Stimulated activated CD4-positive, alpha-beta T cell treated with anti-CD3 and anti-CD28 coated beads, Interleukin-1b, Interleukin-23, amount 100 ng/mL, for 1 hour (primary cell): Measurements from ENCODE around the gene SYN1.

Source experiments
- DNase-seq, 2 donors: peaks; one replicate each; pipeline ENCODE4 v3.0.0-alpha.2; 2020; ENCODE audit warnings: low read depth in 2 of 2

Gene SYN1

DNA sequence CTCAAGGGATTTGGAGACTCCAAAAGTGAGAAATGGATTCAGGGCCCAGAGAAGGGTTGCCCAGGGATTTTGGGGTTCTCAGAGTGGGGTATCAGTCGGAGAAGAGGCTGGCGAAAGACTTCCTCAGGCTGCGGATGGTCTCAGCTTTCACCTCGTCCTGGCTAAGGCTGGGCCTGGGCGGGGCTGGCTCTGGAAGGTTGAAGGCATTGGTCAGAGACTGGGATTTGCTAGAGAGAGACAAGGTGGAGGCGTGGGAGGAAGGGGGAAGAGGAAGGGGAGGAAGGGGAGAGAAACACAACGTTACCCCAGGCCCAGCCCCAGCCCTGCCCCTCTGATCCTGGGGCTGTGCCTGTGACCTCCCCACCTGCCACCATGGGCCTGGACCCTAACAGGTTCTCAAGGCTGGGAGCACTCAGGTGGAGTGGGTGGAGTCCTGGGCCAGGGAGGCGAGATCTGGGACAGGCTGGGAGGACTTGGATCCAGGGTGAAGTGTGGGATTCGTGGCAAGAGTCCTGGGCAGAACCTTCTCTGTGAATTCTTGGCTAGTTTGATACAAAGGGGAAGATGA, 46.8 kb downstream of the SYN1 start:
- DNase-seq, result no peak

DNA sequence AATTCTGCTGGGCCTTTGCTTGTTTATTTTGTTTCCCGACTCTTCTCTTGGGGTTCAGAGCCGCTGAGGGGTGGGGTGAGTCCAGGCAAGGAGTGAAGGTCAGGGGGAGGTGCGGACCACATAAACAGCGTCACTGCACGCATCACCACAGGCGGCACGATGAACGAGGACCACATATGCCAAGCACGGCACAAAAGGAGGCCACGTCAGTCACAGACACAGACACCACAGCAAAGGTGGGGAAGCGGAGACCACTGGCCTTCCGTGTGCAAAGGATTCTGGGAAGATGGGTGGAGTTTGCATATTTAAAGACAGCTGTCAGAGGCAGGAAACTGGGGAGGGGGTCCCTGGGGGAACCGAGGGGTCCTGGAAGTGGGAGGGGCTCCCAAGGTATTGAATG, 47.8 kb downstream of the SYN1 start:
- no peak for DNase-seq

DNA sequence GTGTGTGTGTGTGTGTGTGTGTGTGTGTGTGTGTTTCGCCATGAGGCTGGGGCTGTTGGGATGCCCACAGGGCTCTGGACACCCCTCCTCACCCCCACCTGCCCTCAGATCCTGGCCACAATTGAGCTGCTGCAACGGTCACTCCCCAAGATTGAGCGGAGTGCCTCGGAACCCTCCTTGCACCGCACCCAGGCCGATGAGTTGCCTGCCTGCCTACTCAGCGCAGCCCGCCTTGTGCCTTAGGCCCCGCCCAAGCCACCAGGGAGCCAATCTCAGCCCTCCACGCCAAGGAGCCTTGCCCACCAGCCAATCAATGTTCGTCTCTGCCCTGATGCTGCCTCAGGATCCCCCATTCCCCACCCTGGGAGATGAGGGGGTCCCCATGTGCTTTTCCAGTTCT, 48.4 kb downstream of the SYN1 start:
- DNase-seq, result no peak

DNA sequence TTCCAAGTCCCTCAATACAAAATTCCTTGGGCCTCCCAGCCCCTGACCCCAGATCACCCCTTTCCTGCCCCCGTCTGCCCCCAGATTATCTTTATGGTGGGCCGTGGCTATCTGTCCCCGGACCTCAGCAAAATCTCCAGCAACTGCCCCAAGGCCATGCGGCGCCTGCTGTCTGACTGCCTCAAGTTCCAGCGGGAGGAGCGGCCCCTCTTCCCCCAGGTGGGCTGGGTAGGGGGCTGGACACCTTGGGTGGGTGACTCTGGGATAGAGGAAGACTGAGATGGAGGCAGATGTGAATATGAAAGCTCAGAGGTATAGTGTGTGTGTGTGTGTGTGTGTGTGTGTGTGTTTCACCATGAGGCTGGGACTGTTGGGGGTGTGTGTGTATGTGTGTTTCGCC, 48.9 kb downstream of the SYN1 start:
- DNase-seq, result no peak

DNA sequence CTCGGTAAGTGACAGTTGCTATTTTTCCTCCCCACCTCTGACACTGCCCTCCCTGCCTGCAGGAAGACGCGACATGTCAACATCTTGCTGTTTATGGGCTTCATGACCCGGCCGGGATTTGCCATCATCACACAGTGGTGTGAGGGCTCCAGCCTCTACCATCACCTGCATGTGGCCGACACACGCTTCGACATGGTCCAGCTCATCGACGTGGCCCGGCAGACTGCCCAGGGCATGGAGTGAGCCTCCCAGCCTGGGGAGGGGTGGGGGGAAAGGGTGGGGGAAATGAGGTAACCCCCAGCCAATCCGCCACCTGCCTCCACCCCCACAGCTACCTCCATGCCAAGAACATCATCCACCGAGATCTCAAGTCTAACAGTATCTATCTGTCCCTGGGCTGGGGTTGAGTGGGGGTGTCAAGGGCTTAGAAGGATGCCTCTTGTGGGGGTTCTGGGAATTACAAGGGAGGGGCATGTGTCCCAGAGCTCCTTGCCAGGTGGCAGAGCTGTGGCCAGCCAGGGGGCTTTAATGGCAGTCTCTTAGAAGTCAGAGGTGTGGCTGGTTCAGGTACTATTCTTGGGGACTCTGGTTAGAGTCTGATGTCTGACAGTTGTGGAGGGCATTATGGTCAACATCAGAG, 50.9 kb downstream of the SYN1 start:
- no peak for DNase-seq

- no peak for DNase-seq
These were observed 52.8 kb downstream of the SYN1 start for GRCh38 chrX:47566841-47567240.

GRCh38 chrX:47564438-47565085, 55.1 kb downstream of the SYN1 start:
- DNase-seq, result no peak

GRCh38 chrX:47563801-47564315, 55.8 kb downstream of the SYN1 start:
- DNase-seq, result no peak

GRCh38 chrX:47562615-47563243, 56.9 kb downstream of the SYN1 start:
- no peak for DNase-seq

DNA sequence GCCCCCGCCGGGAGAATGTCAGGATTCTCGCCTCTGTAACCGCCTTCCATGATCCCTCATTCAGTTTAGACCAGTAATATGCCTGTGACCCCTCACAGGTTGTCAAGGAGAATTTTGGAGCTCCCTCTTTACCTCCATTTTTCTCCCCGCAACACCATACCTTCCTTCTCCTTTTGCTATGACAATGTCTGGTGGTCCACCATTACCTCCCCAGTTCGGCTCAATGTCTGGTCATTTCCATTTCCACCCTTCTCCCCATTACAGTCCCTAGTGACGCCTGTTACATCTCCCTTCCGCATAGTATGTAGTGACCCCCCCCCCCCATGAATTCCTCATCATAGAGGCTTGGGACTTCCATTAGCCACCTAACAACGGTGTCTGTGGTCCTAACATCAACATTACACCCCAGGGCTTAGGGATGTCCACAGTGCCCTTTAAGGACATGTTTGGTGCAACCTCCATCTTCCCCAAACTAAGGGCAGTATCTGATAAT, 58.0 kb downstream of the SYN1 start:
- DNase-seq, result no peak

DNA sequence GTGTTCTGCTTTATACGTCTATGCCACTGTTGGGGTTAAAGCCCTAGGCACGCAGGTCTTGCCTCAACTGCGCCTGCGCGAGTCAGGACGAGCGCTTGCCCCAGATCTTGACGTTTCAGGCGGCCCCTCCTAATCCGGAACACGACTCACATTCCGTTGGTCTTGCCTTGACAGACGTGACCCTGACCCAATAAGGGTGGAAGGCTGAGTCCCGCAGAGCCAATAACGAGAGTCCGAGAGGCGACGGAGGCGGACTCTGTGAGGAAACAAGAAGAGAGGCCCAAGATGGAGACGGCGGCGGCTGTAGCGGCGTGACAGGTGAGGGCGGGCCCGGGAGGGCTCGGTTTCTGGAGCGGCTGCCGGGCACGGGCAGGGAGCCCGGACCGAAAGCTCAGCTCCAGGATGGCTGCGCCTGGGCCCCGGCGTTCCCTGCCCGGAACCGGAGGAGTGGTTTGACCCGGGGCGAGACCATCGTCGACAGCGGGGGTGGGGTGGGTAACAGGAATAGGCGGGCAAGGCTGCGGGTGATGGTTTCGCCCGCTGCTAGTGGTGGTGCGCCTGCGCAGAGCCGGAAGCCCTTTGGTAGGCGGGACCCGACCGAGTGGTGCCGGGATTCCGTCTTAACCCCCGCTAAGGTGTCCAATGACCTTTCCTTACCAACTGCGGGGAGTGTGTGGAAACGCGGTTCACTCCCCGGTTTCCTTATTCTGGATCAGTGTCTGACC, 58.6 kb downstream of the SYN1 start, which contains the start of gene ARAF:
ARAF (plus strand) TSS at position 272 of the 725 bp plus-strand sequence. CDS start 1,763 bp downstream, outside the sequence.
- peak; percentile 80 to 90 for DNase-seq

GRCh38 chrX:47560179-47560933, 59.3 kb downstream of the SYN1 start:
- no peak for DNase-seq

GRCh38 chrX:47558436-47558835, 61.2 kb downstream of the SYN1 start:
- DNase-seq, result no peak

DNA sequence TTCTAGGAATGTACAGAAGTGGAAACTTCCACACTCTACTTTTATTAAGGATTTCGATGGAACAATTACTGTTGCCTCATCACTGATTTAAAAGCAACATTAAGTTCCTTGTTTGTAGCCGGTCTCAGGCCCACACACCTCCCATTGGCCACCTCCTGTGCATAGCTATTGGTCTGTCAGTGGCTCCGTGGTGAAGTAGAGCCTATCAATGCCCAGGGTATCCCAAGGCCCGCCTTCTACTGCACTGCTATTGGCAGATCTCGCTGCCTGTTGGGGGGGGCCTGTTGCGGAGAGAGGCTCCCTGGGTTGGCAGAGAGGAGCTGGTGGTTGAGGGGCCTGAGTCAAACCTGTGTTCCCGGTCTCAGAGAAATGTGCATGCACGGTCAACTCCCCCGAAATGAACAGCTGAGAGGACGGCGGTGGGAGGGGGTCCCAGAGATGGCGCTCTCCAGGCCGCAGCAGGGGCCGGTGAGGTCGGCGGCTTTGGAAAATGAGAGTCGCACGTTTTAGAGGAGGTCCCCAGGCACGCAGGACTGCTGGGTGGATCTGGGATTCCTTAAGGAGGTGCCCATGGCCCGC, 63.5 kb downstream of the SYN1 start:
- peak; percentile 45 to 53 for DNase-seq

DNA sequence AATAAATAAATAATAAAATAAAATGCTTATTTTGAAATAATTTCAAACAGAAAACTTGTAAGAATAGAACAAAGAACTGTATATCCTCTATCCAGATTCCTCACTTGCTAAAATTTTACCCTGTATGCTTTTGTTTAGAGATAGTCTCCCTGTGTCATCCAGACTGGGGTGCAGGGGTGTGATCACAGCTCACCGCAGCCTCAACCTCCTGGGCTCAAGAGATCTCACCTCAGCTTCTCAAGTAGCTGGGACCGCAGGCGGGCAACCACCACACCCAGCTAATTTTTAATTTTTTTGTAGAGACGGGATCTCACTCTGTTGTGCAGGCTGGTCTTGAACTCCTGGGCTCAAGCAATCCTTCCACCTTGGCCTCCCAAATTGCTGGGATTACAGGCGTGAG, 76.2 kb downstream of the SYN1 start:
- no peak for DNase-seq

DNA sequence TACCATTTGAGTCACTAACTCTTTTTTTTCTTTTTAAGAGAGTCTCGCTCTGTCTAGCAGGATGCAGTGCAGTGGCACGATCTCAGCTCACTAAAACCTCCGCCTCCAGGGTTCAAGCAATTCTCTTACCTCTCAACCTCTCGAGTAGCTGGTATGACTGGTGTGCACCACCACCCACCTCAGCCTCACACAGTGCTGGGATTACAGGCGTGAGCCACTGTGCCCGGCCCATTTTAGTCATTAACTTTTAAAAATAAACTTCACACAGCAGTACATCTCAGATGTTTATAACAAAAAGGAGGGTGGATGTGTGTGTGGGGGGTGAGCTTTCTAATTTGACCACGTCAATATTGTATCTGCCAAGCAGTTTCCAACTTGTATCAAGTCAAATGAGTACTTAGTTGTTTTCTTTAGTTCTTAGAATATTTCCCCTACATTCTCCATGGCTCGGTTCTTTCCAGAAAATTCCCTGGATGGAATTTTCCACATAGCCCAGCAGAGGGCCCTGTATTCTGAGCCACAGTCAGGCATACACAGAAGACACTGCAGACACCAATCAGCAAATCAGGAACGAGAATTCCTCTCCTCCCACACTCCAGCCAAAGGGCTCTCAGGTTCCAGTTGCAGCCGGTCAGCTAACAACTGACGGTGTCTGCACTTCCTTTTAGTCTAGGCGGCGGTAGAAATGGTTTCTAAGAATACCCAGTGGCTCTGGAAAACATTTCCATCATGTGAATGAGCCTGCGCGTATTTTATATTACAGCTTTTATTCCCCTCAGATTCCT, 78.7 kb downstream of the SYN1 start:
- DNase-seq, result no peak

- no peak for DNase-seq
These were observed 79.8 kb downstream of the SYN1 start for GRCh38 chrX:47539860-47540259.

GRCh38 chrX:47530049-47530448, 89.6 kb downstream of the SYN1 start:
- DNase-seq, result no peak

DNA sequence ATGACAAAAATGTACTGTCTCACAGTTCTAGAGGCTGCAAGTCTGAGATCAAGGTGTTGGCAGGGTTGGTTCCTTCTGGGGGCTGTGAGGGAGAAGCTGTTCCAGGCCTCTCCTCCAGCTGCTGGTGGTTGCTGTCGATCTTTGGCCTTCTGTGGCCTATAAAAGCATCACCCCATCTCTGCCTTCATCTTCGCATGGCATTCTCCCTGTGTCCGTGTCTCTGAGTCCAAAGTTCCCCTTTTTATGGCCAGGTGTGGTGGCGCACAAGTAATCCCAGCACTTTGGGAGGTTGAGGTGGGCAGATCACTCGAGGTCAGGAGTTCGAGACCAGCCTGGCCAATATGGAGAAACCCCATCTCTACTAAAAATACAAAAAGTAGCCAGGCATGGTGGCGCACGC, 90.1 kb downstream of the SYN1 start:
- DNase-seq, result no peak

DNA sequence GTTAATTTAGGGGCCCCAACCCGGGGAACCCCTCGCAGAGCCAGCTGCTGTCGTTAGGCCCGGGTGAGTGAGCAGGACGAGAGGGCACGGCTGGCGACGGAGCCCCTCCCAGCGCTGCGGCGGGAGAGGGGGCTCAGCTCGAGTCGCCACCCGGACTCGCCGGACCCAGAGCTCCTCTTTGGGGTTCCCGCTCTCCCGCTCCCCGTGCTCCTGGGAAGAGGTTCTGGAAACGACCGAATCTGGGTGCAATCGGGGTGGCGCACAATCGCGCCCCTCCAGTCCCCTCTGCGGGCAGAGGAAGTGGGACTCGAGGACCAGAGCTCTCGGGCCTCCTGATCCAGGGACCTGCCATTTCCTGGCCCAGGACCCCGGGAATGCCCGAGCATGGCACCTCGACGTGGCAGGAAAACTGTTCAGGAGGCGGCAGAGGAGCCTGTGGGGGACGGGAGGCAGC, 95.9 kb downstream of the SYN1 start:
- no peak for DNase-seq
